HG02610 (cell line): Measurements from ENCODE around the gene ARHGDIA.

ENCODE experiments used
- ATAC-seq: cut with Tn5 transposase; IDR thresholded peaks from one replicate; pipeline ENCODE4 v1.9.1; 2021; ENCODE audit warnings: mild to moderate bottlenecking, moderate library complexity; ENCODE audit not compliant: unreplicated experiment

Gene ARHGDIA

DNA sequence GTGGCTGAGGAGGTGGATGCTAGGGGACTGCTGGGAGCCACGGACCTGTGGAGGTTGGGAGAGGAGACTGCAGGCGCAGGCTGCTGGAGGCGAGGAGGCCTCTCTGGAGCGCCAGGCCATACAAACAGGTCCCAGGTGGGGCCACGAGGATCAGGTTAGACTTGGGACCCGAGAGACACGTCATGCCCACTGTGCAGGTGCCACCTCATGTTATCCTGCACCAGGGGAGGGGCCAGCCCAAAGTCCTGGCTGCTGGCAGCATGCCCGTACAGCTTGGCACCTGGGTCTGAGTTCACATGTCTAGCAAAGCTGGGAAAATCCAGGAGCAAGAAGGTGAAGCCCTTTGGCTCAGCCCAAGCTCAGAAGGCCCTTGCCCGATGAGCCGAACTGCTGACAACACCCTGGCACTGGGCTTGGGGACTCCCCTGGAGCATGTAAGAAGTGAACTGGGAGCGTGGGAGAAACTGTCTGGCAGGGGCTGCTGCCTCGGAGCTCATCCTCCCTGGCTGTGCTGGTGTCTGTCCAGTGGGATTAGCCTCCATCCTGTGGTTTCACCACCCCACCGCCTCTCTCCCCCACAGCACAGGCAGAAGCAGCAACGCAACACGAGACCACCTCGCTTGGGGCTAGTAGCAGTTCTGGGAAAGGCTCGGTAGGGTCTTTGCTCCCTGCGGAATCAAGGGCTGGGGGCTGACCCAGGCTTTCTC is 5.3 kb downstream of the ARHGDIA start:
- no peak for ATAC-seq

DNA sequence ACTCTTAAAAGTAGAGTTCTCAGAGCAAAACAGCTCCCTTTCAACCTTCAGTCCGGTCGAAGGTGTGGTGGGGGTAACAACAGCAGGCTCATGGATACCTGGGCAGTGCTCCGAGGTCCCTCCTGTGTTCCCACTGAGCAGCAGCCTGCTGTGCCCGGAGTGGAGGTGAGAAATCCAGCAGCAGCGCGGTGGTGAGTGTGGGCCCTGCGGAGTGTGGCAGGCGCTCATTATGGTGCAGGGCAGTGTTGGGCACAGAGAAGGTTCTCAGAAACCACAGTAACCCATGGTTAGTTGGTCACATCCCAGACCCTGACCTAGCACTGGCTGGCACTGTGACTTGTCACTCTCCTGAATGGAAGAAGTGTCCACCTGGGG is 5.8 kb downstream of the ARHGDIA start:
- ATAC-seq: no peak

DNA sequence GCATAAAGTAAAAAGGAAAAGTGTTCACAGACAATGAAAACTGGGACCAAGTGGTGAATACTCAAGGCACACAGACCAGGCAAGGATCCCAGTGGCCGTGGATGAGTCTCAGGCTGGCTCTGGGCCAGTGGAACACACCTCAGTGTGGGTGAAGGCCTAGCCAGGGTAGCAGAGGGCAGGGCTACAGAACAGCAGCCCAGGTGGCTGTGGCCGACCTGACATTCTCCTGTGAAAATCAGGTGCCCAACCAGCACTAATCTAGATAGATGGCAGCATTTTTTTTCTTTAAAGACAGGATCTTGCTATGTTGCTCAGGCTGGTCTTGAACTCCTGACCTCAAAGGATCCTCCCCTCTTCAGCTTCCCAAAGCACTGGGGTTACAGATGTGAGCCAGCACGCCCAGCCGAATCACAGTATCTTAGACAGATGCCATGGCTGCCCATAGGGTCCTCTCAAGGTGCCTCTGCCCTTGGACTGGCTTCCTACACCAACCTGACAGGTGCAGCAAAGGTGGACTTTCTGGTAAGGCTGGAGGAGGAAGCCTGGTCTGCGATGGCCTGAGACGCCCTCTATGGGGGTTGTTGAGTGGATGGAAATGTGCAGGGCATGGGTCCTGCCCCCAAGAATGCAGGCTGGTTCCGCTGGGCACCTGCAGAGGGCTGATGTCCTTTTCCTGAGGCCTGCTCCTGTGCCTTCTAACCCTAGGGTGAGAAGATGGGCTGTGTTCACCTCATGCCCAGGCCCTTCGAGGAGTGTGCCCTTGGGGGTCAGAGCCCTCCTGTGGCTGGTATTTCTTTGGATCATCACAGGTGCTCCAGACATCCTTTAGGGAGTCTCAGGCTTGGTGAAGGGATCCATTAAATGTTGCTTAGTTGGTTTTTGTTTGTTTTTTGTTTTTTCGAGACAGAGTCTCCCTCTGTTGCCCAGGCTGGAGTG is 7.0 kb downstream of the ARHGDIA start:
- no peak for ATAC-seq

GRCh38 chr17:81863123-81863675 is 7.9 kb downstream of the ARHGDIA start:
- ATAC-seq: no peak

DNA sequence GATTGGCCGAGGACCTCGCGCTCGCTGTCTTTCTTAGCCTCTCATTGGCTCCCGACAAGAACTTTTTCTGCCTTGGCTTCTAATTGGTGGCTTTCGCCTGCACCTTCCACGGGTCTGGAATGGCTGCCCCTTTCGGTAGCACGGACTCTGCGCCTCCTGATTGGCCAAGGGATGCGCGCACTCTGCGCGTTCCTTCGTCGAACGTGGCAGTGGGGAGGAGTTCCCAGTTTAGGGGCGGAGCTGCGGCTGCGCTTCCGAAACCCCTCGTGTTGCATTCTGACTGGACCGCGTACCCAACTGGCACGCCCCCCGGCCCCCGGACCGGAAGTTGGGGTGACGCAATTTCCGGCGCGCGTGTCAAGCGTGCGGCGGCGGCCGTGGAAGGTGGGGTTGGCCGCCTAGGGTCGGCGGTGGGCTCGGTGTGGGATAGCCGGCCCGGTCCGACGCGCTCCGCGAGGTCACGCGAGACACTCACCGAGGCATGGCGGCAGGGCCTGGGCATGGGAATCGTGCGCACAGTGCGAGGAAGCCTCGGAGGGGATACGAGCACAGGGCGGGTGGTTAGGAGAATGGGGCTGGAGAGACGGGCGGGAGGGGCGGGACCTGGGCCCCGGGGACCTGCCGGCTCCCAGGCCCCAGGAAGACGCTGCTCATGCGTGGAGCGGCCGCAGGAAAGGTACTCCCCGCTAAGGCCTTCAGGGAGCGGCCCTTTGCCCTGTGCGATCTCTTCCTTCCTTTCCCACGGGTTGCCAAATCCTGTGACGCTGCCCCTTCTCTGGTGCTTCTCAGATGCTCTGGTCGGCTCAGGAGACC is 10.2 kb downstream of the ARHGDIA start:
- ATAC-seq: peak; percentile 81

GRCh38 chr17:81859906-81860755 is 11.0 kb downstream of the ARHGDIA start, which contains the start of gene P4HB:
TSS of gene P4HB (minus strand) at chr17:81860535. CDS start at chr17:81860471, 64 bp downstream.
- ATAC-seq: no peak

GRCh38 chr17:81858967-81859905 is 11.9 kb downstream of the ARHGDIA start:
- no peak for ATAC-seq

- no peak for ATAC-seq
These were observed 12.8 kb downstream of the ARHGDIA start for GRCh38 chr17:81858170-81858966.

DNA sequence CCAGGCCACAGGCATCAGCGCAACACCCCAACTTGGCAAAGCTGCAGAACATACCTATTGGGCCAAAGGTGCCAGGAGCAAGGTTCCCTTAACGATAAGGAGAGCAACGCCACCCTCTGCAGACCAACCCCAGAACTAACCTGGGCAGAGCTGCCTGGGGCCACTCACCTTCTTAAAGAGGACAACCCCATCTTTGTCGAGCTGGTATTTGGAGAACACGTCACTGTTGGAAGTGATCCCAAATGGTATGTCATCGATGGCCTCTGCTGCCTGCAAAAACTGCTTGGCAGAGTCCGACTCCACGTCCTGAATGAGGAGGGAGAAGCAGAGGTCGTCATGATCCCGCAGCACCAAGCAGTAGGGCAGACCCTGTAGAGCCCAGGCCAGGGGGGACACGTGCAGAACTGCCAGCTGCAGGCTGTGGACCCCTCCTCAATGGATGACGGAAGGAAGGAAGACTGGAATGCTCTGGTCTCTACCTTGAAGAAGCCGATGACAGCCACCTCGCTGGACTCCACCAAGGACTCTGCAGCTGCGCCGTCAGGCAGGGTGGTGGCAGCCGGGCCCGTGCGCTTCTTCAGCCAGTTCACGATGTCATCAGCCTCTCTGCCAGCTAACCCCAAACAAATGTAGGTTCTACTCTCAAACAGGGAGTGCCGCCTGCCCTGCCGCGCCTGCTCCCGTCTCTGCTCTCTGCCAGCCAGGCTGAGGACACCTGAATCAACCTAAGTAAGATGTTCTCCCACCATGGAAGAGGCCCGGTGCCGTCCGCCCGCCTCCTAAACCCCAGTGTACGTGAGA is 16.0 kb downstream of the ARHGDIA start:
- ATAC-seq: no peak

DNA sequence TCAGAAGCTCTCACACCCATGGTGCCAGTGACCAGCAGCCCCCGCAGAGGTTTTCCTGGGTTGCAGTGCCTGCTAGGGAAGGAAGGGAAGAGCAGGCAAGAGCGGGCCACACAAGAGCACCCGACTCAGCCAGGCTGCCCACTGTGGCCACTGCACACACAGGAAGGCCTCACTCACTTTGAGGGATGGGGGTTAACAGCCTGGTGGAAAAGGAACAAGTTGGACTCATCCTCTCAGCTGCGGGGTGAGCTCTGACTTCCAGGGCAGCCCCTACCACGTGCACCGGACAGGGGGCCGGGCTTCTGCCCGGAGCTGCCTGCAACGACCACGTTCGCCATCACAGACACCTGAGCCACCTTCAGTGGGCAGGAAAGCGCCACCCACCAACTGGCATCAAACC is 18.9 kb downstream of the ARHGDIA start:
- ATAC-seq: no peak

DNA sequence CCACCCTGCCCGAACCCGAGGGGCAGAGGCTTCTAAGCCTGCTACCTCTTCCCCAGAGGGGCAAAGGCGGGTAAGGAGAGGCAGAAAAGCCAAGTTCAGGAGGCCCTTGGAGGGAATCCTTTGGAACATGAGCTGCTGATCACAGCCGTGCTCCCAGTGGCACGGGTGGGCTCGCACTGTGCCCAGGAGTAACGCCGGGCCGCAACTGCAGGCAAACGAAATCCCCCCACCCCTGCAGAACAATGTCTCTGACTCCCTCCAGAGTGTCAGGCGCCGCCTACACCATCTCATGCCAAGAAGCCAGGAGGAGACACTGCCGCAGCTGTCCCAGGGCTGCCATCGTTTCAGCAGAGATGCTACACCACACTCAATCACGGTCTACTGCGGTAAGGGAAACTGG is 19.7 kb downstream of the ARHGDIA start:
- ATAC-seq: no peak

DNA sequence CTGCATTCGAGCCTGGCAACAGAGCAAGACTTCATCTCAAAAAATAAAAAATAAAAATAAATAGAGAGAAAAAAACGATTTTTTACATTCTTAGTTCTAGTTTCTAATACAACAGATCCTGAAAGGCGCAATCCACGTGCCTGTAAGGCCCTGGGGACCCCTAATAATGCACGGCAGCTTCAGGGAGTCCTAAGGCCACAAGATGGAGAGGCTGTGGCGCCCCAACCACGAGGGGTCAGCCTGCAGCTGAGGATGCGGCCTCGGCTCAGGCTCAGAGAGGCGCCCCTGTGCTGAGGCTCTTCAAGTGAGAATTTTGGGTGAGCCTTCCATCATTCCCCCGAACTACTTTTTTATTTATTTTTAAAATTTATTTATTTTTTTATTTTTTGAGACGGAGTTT is 21.7 kb downstream of the ARHGDIA start:
- ATAC-seq: no peak

DNA sequence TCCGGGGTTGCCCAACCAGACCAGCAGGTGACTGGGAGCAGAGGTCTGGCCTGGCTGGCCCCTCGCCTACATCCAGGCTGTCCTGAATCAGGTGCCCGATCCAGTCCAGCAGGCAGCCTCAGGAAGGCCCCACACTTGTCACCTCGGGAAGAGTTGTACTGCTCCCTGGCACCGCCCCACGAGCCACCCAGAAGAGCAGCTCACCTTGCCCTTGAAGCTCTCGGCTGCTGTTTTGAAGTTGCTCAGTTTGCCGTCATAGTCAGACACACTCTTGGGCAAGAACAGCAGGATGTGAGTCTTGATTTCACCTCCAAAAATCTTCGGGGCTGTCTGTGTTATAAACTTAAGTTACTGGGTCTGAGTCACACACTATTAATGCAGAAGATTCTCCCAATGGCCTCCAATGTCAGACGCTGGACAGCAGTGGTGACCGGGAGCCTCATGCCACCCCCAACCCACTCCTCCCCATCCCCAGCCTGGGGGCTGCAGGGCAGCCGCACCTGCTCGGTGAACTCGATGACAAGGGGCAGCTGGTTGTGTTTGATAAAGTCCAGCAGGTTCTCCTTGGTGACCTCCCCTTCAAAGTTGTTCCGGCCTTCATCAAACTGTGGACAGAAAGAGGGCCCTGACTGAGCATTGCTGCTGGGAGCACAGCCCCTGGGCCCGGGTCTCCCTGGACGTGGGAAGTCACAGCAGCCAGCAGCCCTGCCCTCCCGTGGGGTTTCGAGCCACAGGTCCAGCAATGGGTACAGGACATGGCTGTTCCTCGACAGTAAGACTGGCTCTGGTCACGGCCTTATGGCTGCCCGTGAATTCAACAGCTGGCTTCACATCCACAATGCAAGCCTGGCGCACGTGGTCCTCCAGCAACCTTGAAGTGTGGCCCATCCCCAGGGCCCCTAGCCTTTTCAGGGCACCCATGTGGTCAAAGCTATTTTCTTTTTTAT is 24.1 kb downstream of the ARHGDIA start:
- no peak for ATAC-seq

DNA sequence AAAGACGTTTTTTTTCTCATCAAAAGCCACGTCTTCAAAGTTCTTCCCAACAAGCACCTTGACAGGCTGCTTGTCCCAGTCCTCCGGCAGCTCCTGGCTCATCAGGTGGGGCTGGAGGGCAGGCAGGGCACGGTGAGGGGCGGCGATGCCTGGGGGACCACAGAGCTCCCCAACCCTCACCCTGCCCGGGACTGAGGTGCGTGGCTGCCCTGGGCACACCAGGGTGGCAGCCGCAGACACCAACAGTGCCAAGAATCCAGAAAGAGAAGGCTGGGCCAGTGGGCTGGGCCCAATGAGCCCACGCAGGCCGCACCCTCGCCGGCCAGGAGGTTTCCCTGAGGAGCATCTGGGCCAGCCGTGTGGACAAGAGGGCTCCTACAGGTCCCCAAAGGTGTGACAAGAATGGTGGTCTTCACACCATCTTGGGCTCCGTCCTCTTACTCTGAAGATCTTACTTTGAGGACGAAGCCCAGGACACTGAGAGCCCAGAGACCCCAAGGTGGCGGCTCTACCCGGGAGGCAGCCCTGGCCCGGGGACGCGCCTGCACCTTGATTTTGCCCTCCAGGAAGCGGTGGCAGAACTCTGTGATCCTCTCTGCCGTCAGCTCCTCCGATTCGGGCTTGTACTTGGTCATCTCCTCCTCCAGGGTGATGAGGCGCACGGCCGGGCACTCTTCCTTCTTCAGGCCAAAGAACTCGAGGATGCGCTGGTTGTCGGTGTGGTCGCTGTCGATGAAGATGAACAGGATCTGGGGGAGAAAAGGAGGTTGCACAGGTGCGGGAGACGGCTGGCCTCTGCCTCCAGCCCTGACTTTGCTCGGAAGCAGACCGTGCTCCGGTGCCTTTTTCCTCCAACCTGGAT is 25.0 kb downstream of the ARHGDIA start:
- ATAC-seq: no peak

DNA sequence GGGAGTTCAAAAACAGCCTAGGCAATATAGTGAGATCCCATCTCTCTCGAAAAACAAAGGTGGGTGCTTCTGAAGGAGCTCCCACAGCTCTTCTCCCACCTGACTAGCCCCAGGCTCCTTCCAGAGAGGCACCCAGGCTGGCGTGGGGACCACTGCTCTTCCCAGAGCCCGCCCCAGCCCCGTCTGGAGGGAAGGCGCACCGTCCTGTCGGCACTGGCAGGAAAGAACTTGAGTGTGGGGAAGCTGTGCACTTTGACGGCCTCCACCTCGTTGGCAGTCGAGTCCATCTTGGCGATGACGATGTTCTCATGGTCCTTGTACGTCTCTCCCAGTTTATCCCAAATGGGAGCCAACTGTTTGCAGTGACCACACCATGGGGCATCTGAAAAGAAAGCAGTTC is 25.8 kb downstream of the ARHGDIA start:
- ATAC-seq: no peak
